WTC11 (cell line): ENCODE results near the gene HTR6. TPM values are rescaled to one million over a fixed set of nuclear protein-coding genes. Genes with fewer than 3 reads are reported as not detected.

Experiments used
- ATAC-seq: fragments of 200-7000 bp; cut with Tn5 transposase; 2 replicates; pipeline ENCODE4 v1.10.0; 2021; ENCODE audit warnings: mild to moderate bottlenecking, moderate library complexity
- CTCF ChIA-PET: fragments of 300-600 bp; sonication (Branson Sonifier 250); formaldehyde crosslinking; loops from one replicate; lab custom pipeline; 2021; ENCODE audit warnings: antibody characterized with exemption; lab: Charles Lee
- POLR2A ChIA-PET: fragments of 350-600 bp; sonication (Branson Sonifier 250); formaldehyde crosslinking; loops from one replicate; lab custom pipeline; 2021; ENCODE audit warnings: antibody characterized with exemption; lab: Charles Lee
- DNase-seq: peaks from one replicate; pipeline ENCODE4 v3.0.0; 2021; ENCODE audit warnings: low spot score
- H3K27ac Mint-ChIP-seq: 2 replicates; pipeline ENCODE4 v1.8.0; 2021; ENCODE audit warnings: mixed read lengths
- H3K27me3 Mint-ChIP-seq: 2 replicates; pipeline ENCODE4 v1.8.0; 2021; ENCODE audit warnings: low read depth, mild to moderate bottlenecking, moderate library complexity, mixed read lengths
- H3K36me3 Mint-ChIP-seq: 2 replicates; pipeline ENCODE4 v1.8.0; 2021; ENCODE audit warnings: mixed read lengths
- H3K4me1 Mint-ChIP-seq: 2 replicates; pipeline ENCODE4 v1.8.0; 2022; ENCODE audit warnings: mixed read lengths
- H3K4me3 Mint-ChIP-seq: 2 replicates; pipeline ENCODE4 v1.8.0; 2021; ENCODE audit warnings: mild to moderate bottlenecking, moderate library complexity, mixed read lengths
- H3K9me3 Mint-ChIP-seq: 2 replicates; pipeline ENCODE4 v1.8.0; 2021; ENCODE audit warnings: mixed read lengths
- ATF2 ChIP-seq: sonication (generic); formaldehyde crosslinking; IDR thresholded peaks from 2 replicates; pipeline ENCODE4 v1.8.1; 2022; ENCODE audit warnings: low read depth, missing genetic modification reagents, borderline replicate concordance
- CDX4 ChIP-seq: fragments of 250-450 bp; sonication (Bioruptor Pico); IDR thresholded peaks from 2 replicates; pipeline ENCODE4 v1.9.0; 2021; ENCODE audit warnings: moderate library complexity, mild to moderate bottlenecking, inconsistent platforms, borderline replicate concordance
- E2F4 ChIP-seq: sonication (generic); formaldehyde crosslinking; IDR thresholded peaks from 2 replicates; pipeline ENCODE4 v1.8.1; 2022; ENCODE audit warnings: low read depth, mild to moderate bottlenecking, moderate library complexity, missing genetic modification reagents, borderline replicate concordance
- FOXP1 ChIP-seq: sonication (generic); formaldehyde crosslinking; IDR thresholded peaks from 2 replicates; pipeline ENCODE4 v1.8.0; 2022; ENCODE audit warnings: missing genetic modification reagents, mild to moderate bottlenecking, moderate library complexity, borderline replicate concordance
- HMGXB4 ChIP-seq: sonication (generic); formaldehyde crosslinking; IDR thresholded peaks from 2 replicates; pipeline ENCODE4 v1.8.1; 2023; ENCODE audit warnings: mild to moderate bottlenecking, moderate library complexity, missing genetic modification reagents
- IRF1 ChIP-seq: sonication (generic); formaldehyde crosslinking; IDR thresholded peaks from 2 replicates; pipeline ENCODE4 v1.8.0; 2023; ENCODE audit warnings: missing genetic modification reagents
- MAX ChIP-seq: sonication (generic); formaldehyde crosslinking; IDR thresholded peaks from 2 replicates; pipeline ENCODE4 v1.8.0; 2022; ENCODE audit warnings: mild to moderate bottlenecking, missing genetic modification reagents
- NFYB ChIP-seq: sonication (generic); formaldehyde crosslinking; conservative IDR thresholded peaks from 2 replicates; pipeline ENCODE4 v1.8.0; 2022; ENCODE audit warnings: low read depth, missing genetic modification reagents
- PRRX2 ChIP-seq: fragments of 250-450 bp; sonication (Bioruptor Pico); IDR thresholded peaks from 2 replicates; pipeline ENCODE4 v1.8.0; 2021; ENCODE audit warnings: mild to moderate bottlenecking
- SMAD3 ChIP-seq: sonication (generic); formaldehyde crosslinking; IDR thresholded peaks from 2 replicates; pipeline ENCODE4 v1.8.0; 2022; ENCODE audit warnings: missing genetic modification reagents, mild to moderate bottlenecking, borderline replicate concordance
- SMAD4 ChIP-seq: sonication (generic); formaldehyde crosslinking; IDR thresholded peaks from 2 replicates; pipeline ENCODE4 v1.8.0; 2022; ENCODE audit warnings: mild to moderate bottlenecking, missing genetic modification reagents
- SOX15 ChIP-seq: fragments of 250-450 bp; sonication (Bioruptor Pico); IDR thresholded peaks from 2 replicates; pipeline ENCODE4 v1.9.0; 2021; ENCODE audit warnings: mild to moderate bottlenecking
- SP1 ChIP-seq: sonication (generic); formaldehyde crosslinking; conservative IDR thresholded peaks from 2 replicates; pipeline ENCODE4 v1.8.1; 2022; ENCODE audit warnings: missing genetic modification reagents
- TP53 ChIP-seq: sonication (generic); formaldehyde crosslinking; IDR thresholded peaks from 2 replicates; pipeline ENCODE4 v1.8.1; 2023; ENCODE audit warnings: mild to moderate bottlenecking, missing genetic modification reagents
- ZNF232 ChIP-seq: sonication (generic); formaldehyde crosslinking; IDR thresholded peaks from 2 replicates; pipeline ENCODE4 v1.8.0; 2022; ENCODE audit warnings: mild to moderate bottlenecking, missing genetic modification reagents
- ZNF396 ChIP-seq: fragments of 250-450 bp; sonication (Bioruptor Pico); IDR thresholded peaks from 2 replicates; pipeline ENCODE4 v1.8.0; 2021; ENCODE audit warnings: mild to moderate bottlenecking, moderate library complexity, borderline replicate concordance
- ZNF416 ChIP-seq: fragments of 250-450 bp; sonication (Bioruptor Pico); IDR thresholded peaks from 2 replicates; pipeline ENCODE4 v1.9.0; 2021; ENCODE audit warnings: mild to moderate bottlenecking, inconsistent platforms
- ZNF423 ChIP-seq: fragments of 250-450 bp; sonication (Bioruptor Pico); IDR thresholded peaks from 2 replicates; pipeline ENCODE4 v2.1.2; 2022; ENCODE audit warnings: mild to moderate bottlenecking, moderate library complexity
- ZNF512 ChIP-seq: sonication (generic); formaldehyde crosslinking; IDR thresholded peaks from 2 replicates; pipeline ENCODE4 v1.8.1; 2022; ENCODE audit warnings: missing genetic modification reagents, borderline replicate concordance
- ZSCAN18 ChIP-seq: fragments of 250-450 bp; sonication (Bioruptor Pico); IDR thresholded peaks from 2 replicates; pipeline ENCODE4 v2.1.2; 2022; ENCODE audit warnings: mild to moderate bottlenecking, moderate library complexity
- total RNA-seq: library from RNA; stranded (reverse); gene quantifications from 3 replicates; pipeline ENCODE4 v1.2.3, GENCODE V29; 2021

The HTR6 gene
- total RNA-seq, 1 experiment from 2014 or later = 0.90 TPM

- Mint-ChIP-seq H3K4me3 (no peak overlapping the region), H3K4me1 (peaks cover 3% of the 10 kb centered on the region), H3K27ac (no peak overlapping the region), H3K9me3 (no peaks in the 10 kb centered on the region), H3K36me3 (no peaks in the 10 kb centered on the region), H3K27me3 (peaks cover 51% of the 10 kb centered on the region)
- ATAC-seq (no peak), DNase-seq (no peak)
- CTCF ChIA-PET = interaction anchor here (3.1 kb wide), 1 partner anchor 34 kb away, joined by 14 read pairs; no protein-coding TSS in a partner anchor
- POLR2A ChIA-PET = no interaction called here
- TF ChIP-seq SMAD4 (no peak), ATF2 (CRISPR knock-in tag) (no peak)
Measured at GRCh38 chr1:19670787-19671186, 6.1 kb downstream of the HTR6 start.

- CTCF ChIA-PET = interaction anchor here (1.5 to 3.1 kb wide), 3 partner anchors 11 to 32 kb away, joined by 5 to 14 read pairs (median 14); no protein-coding TSS in a partner anchor
Measured at GRCh38 chr1:19672237-19672636, 7.6 kb downstream of the HTR6 start.

GRCh38 chr1:19675797-19676196 lies 11.1 kb downstream of the HTR6 start:
- DNase-seq (no peak), ATAC-seq (no peak)
- no peaks in the 10 kb centered on the region for H3K36me3 Mint-ChIP-seq
- H3K9me3 Mint-ChIP-seq = no peaks in the 10 kb centered on the region
- H3K27me3 Mint-ChIP-seq = peaks cover 22% of the 10 kb centered on the region
- ChIA-PET POLR2A (no interaction called here), CTCF (interaction anchor here (1.0 to 5.1 kb wide), 4 partner anchors 15 to 206 kb away, joined by 3 to 37 read pairs (median 12); partner anchors contain the start of gene OTUD3)
- H3K4me3 Mint-ChIP-seq = no peak overlapping the region
- no peak overlapping the region for H3K27ac Mint-ChIP-seq
- no peaks in the 10 kb centered on the region for H3K4me1 Mint-ChIP-seq
- TF ChIP-seq MAX (CRISPR knock-in tag) (no peak), ZNF423 (CRISPR knock-in tag) (no peak), NFYB (CRISPR knock-in tag) (no peak), ZNF416 (CRISPR knock-in tag) (no peak), PRRX2 (no peak), E2F4 (CRISPR knock-in tag) (no peak), TP53 (CRISPR knock-in tag) (no peak), ZNF512 (CRISPR knock-in tag) (no peak), HMGXB4 (CRISPR knock-in tag) (no peak), SP1 (CRISPR knock-in tag) (no peak), SOX15 (no peak), IRF1 (CRISPR knock-in tag) (no peak)

More at GRCh38 chr1:19672237-19672636, 7.6 kb downstream of the HTR6 start:
- ATAC-seq = no peak
- H3K4me3 Mint-ChIP-seq = no peak overlapping the region
- peaks cover 41% of the 10 kb centered on the region for H3K27me3 Mint-ChIP-seq
- POLR2A ChIA-PET = interaction anchor here (0.5 kb wide), 1 partner anchor 9 kb away, joined by 3 read pairs; no protein-coding TSS in a partner anchor
- H3K9me3 Mint-ChIP-seq = no peaks in the 10 kb centered on the region
- no peaks in the 10 kb centered on the region for H3K4me1 Mint-ChIP-seq
- H3K27ac Mint-ChIP-seq = no peak overlapping the region
- TF ChIP-seq CDX4 (CRISPR knock-in tag) = no peak
- no peak for TF ChIP-seq FOXP1 (CRISPR knock-in tag)
- TF ChIP-seq ZSCAN18 = no peak
- no peak for TF ChIP-seq ZNF396
- TF ChIP-seq SMAD3 = no peak
- no peak for TF ChIP-seq ZNF232 (CRISPR knock-in tag)
- H3K36me3 Mint-ChIP-seq = no peaks in the 10 kb centered on the region
- no peak for DNase-seq
